ENCODE results near the gene TTI1. TPM values are rescaled to one million over a fixed set of nuclear protein-coding genes. Genes with fewer than 3 reads are reported as not detected.

The TTI1 gene
- total RNA-seq, 1 donor from 2014 or later, result 52.1 TPM

DNA sequence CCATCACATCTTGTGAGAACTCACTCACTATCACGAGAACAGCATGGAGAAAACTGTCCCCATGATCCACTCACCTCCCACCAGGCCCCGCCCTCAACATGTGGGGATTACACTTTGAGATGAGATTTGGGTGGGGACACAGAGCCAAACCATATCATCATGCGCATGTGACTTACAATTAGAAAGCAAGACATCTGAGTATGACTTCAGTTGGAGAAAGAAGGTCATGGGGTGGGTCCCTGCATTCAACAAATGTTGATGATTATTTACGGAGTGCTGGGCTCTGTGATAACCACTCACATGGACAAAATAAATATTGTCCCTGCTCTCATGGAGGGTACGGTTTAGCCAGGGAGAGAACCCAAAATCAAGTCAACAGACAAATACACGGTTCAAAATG lies 92.4 kb downstream of the TTI1 start:
- H3K27ac Mint-ChIP-seq, result no peak overlapping the region
- no peak overlapping the region for H3K4me2 ChIP-seq
- H3K4me3 Mint-ChIP-seq, result no peak overlapping the region
- H3K9me3 Mint-ChIP-seq, result no peaks in the 10 kb centered on the region
- no peak overlapping the region for H3K9ac ChIP-seq
- H3K27me3 Mint-ChIP-seq (ENCODE audit: insufficient read depth, low read depth), result peaks cover 7% of the 10 kb centered on the region
- no peak overlapping the region for H3K4me3 ChIP-seq
- TF ChIP-seq EZH2phosphoT487 (IDR thresholded peaks at IDR 0.05), result no peak
- no peak for TF ChIP-seq EZH2 (IDR thresholded peaks at IDR 0.05)
- TF ChIP-seq, protein P1, sequence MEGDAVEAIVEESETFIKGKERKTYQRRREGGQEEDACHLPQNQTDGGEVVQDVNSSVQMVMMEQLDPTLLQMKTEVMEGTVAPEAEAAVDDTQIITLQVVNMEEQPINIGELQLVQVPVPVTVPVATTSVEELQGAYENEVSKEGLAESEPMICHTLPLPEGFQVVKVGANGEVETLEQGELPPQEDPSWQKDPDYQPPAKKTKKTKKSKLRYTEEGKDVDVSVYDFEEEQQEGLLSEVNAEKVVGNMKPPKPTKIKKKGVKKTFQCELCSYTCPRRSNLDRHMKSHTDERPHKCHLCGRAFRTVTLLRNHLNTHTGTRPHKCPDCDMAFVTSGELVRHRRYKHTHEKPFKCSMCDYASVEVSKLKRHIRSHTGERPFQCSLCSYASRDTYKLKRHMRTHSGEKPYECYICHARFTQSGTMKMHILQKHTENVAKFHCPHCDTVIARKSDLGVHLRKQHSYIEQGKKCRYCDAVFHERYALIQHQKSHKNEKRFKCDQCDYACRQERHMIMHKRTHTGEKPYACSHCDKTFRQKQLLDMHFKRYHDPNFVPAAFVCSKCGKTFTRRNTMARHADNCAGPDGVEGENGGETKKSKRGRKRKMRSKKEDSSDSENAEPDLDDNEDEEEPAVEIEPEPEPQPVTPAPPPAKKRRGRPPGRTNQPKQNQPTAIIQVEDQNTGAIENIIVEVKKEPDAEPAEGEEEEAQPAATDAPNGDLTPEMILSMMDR (IDR thresholded peaks at IDR 0.05), result no peak
- no peaks in the 10 kb centered on the region for H3K9me3 ChIP-seq (ENCODE audit: low read depth)
- no peak for DNase-seq (ENCODE audit: low spot score)
- no peak overlapping the region for H2AFZ ChIP-seq (replicated peaks)
- H4K20me1 ChIP-seq (ENCODE audit: low read depth), result no peaks in the 10 kb centered on the region
- H3K27ac ChIP-seq, result no peak overlapping the region
- H3K4me1 Mint-ChIP-seq, result peaks cover 43% of the 10 kb centered on the region
- H3K36me3 ChIP-seq, result no peaks in the 10 kb centered on the region
- H3F3A ChIP-seq (ENCODE audit: low read depth), result no peaks in the 10 kb centered on the region
- no peaks in the 10 kb centered on the region for H3K79me2 ChIP-seq (ENCODE audit: low read depth)
- peaks cover 6% of the 10 kb centered on the region for H3K4me1 ChIP-seq
- no peaks in the 10 kb centered on the region for H3K27me3 ChIP-seq
- H3K36me3 Mint-ChIP-seq, result peaks cover 3% of the 10 kb centered on the region

- H4K20me1 ChIP-seq (ENCODE audit: low read depth), result no peaks in the 10 kb centered on the region
- no peaks in the 10 kb centered on the region for H3K9me3 ChIP-seq (ENCODE audit: low read depth)
- peaks cover 7% of the 10 kb centered on the region for H3K4me1 ChIP-seq
- H2AFZ ChIP-seq (replicated peaks), result no peak overlapping the region
- H3K4me3 ChIP-seq, result no peak overlapping the region
- Mint-ChIP-seq H3K36me3 (peaks cover 3% of the 10 kb centered on the region), H3K4me1 (peaks cover 41% of the 10 kb centered on the region), H3K27ac (peak overlapping the region; percentile 69), H3K27me3 (ENCODE audit: insufficient read depth, low read depth) (peaks cover 7% of the 10 kb centered on the region), H3K9me3 (no peaks in the 10 kb centered on the region), H3K4me3 (peak overlapping the region; percentile 53)
- H3K27ac ChIP-seq, result no peak overlapping the region
- H3K9ac ChIP-seq, result no peak overlapping the region
- H3K79me2 ChIP-seq (ENCODE audit: low read depth), result no peaks in the 10 kb centered on the region
- DNase-seq (ENCODE audit: low spot score), result no peak
- H3K36me3 ChIP-seq, result no peaks in the 10 kb centered on the region
- no peak for TF ChIP-seq EZH2 (IDR thresholded peaks at IDR 0.05)
- TF ChIP-seq EZH2phosphoT487 (IDR thresholded peaks at IDR 0.05), result no peak
- TF ChIP-seq, protein P1 (IDR thresholded peaks at IDR 0.05), result no peak
- no peaks in the 10 kb centered on the region for H3K27me3 ChIP-seq
- H3K4me2 ChIP-seq, result no peak overlapping the region
- peaks cover 4% of the 10 kb centered on the region for H3F3A ChIP-seq (ENCODE audit: low read depth)
These were observed 93.3 kb downstream of the TTI1 start for GRCh38 chr20:37939701-37940560.

- no peak overlapping the region for H3K9ac ChIP-seq
- Mint-ChIP-seq H3K27me3 (ENCODE audit: insufficient read depth, low read depth) (peaks cover 7% of the 10 kb centered on the region), H3K9me3 (no peaks in the 10 kb centered on the region), H3K27ac (peak overlapping the region; percentile 17), H3K4me1 (peaks cover 51% of the 10 kb centered on the region), H3K4me3 (no peak overlapping the region), H3K36me3 (peaks cover 3% of the 10 kb centered on the region)
- no peak overlapping the region for H3K4me3 ChIP-seq
- no peak overlapping the region for H2AFZ ChIP-seq (replicated peaks)
- TF ChIP-seq EZH2 (IDR thresholded peaks at IDR 0.05) (no peak), EZH2phosphoT487 (IDR thresholded peaks at IDR 0.05) (no peak)
- TF ChIP-seq, protein P1 (IDR thresholded peaks at IDR 0.05), result no peak
- no peaks in the 10 kb centered on the region for H3K9me3 ChIP-seq (ENCODE audit: low read depth)
- no peaks in the 10 kb centered on the region for H3K36me3 ChIP-seq
- DNase-seq (ENCODE audit: low spot score), result no peak
- H3K79me2 ChIP-seq (ENCODE audit: low read depth), result no peaks in the 10 kb centered on the region
- no peaks in the 10 kb centered on the region for H3K27me3 ChIP-seq
- H3K4me2 ChIP-seq, result no peak overlapping the region
- H3F3A ChIP-seq (ENCODE audit: low read depth), result peaks cover 4% of the 10 kb centered on the region
- peaks cover 12% of the 10 kb centered on the region for H3K4me1 ChIP-seq
- H4K20me1 ChIP-seq (ENCODE audit: low read depth), result no peaks in the 10 kb centered on the region
- H3K27ac ChIP-seq, result no peak overlapping the region
These were observed 94.3 kb downstream of the TTI1 start for GRCh38 chr20:37938954-37939353.

Measured in neural progenitor cell (in vitro differentiated cells).